Inferior parietal cortex (tissue), 1 donor: Measurements from ENCODE around the gene HLA-DMA.

Experiments used
- DNase-seq: peaks from one replicate; pipeline ENCODE4 v3.0.0-alpha.2; 2016; ENCODE audit errors: extremely low spot score

HLA-DMA gene

DNA sequence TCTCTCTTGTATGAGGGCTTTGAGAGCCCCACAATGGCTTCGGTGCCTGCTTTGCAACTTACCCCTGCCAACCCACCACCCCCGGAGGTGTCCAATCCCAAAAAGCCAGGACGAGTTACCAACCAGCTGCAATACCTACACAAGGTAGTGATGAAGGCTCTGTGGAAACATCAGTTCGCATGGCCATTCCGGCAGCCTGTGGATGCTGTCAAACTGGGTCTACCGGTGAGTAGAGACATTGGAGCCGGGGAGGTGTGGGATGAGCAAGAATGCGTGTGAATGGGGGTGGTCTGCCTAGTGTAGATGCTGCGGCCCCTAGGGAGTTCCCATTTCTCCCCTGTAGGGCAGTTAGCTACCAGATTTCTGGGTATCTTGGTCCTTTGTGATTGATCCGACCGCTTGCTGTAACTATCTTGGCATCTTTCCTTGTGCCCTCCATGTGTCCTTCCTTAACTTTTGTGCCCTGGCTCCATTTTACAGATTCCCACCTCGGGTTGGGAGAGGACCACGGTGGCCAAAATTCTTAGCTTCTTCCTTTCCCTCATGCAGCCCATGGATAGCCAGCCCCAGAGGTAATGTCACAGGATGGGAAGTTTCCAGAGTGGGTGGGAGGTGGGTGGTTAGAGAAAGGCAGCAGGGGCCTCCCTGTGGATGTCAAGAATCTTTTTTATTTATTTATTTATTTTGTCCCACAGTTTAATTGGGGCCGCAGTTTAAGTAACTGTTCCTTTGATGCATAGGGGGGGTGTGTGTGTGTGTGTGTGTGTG, 21.8 kb upstream of the HLA-DMA start:
- DNase-seq: no peak

DNA sequence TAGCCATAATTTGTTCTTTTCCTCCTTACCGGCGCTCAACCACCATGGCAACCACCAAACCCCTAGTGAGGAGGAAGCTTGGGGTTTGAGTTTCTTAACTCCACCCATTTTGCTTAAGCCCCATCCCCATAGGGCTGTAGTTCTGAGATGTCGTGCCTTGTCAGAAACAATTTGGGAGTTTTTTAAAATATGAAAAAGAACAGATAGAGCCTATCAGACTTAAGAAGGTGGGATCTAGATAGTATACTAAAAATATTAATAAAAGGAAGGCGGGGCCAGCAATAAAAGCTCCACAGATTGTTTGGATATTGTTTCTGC, 21.1 kb upstream of the HLA-DMA start:
- DNase-seq: no peak

DNA sequence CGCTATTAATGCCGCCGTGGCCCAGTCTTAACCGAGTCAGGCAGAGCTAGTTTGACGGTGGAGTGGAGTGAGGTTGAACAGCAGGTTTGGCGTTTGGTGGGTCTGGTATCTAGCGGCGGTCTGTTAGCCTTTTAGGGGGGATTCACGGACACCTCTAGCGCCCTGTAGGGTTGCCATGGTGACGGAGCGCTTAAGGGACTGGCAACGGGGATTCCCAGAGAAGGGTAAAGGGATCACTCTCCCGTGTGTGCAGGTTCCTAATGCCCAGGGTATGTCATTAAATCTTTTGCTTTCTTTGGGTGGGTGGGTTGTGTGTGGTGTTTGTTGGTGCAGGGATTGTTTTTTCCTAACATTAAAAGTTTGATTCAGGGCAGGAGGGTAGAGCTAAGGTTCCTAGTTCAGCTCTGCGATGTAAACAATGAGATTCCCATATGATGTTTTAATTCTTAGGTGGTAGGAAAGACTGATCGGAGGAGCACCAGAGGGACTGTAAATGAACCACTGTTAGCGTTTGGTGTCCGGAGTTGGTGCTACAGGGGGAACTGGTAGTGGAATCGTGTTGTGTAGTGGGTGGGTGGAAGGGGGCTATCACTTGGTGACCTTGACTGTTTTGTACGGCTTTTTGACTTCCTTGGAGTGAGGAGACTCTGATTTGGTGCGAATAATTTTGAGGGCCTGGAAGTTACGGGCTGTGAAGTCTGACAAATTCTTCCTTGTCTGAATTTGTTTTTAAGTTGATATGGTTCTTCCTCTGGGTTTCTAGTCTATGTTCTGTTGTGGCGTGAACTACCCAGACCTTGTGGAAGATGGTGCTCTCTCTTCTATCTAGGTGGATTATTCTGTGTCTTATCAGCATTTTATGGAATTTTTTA, 20.5 kb upstream of the HLA-DMA start:
- DNase-seq: no peak

DNA sequence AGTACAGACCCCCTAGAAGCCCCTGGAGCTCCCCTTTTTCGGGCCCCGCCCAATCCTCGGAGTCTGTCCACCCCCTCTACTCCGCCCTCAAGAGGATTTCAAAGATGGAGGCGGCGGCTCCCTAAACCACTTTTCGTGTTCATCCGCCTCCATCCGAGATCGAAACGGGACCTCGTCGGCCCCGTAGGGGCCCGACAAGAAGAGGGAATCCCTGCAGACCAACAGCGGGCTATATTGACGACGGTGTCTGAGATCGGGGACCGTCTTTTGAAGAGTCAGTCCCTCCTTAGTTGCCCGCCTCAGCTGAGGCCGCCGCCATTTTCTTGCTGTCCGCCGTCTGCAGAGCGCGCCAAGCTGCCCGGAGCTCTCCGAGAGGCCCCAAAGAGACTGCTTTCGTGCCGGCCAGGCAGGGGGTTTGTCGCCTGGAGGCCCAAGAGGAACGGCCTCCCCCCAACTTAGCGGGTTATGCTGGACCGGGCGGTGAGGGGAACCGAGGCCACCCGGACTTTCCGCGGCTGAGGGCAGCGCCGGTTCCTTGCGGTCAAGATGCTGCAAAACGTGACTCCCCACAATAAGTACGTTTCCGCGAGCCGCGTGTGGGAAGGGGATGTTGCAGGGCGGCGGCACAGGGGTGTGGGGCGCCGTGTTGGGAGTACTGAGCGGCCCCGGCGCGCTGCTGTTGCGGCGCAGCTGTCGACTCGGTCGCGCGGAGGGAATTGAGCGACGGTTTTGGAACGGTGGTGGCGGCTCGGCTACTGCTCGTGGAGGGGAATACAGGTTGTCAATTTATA, 19.7 kb upstream of the HLA-DMA start:
- DNase-seq: no peak

DNA sequence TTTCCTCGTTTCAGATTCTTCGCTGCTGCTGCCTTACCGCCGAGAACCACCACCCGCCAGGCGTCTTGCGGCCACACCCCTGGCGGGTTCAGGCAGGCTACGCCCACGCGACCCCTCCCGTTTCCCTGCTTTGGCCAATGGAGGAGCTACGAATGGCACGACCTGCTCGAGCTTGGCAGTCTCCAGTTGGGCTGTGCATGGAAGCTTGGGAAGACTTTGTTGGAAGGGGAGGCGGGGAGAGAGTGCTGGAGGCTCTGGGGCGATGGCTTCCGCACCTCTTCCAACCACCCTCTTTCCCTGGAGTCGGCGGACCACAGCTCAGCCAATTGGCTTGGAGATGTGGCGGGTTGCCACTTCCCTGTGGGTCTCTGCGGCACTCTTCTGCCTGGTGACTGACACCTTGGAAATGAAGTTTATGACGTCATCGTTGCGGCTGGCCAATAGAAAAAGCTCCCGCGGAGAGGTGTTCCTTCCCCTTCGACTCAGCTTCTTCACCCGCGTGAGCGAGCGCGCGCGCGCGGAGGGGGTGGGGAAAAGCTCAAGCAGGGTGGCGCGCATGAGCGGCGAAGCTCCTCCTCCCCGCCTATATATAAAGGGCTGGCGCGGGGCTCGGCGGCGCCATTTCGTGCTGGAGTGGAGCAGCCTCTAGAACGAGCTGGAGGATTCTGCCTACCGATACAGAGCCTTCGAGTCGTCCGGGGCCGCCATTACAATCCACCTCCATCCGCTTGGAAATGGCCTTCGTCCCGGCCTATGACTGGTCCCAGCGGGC, 18.9 kb upstream of the HLA-DMA start:
- peak; percentile 100 for DNase-seq

DNA sequence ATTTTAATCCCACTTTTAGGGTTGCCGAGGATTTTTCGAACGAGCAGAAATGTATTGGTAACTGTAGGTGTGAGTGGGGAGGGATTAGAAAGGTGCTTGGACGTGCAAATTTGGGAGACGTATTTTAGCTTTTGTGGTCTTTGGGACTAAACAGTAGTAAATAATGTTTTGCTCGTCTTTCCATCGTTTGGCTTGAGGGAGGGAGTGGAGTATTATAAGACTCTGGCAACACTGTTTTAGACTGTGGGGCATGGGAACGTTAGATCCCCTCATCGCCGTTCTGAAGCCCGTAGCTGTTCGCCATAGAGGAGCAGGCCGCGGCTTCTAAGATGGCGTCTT, 18.3 kb upstream of the HLA-DMA start:
- DNase-seq: no peak

DNA sequence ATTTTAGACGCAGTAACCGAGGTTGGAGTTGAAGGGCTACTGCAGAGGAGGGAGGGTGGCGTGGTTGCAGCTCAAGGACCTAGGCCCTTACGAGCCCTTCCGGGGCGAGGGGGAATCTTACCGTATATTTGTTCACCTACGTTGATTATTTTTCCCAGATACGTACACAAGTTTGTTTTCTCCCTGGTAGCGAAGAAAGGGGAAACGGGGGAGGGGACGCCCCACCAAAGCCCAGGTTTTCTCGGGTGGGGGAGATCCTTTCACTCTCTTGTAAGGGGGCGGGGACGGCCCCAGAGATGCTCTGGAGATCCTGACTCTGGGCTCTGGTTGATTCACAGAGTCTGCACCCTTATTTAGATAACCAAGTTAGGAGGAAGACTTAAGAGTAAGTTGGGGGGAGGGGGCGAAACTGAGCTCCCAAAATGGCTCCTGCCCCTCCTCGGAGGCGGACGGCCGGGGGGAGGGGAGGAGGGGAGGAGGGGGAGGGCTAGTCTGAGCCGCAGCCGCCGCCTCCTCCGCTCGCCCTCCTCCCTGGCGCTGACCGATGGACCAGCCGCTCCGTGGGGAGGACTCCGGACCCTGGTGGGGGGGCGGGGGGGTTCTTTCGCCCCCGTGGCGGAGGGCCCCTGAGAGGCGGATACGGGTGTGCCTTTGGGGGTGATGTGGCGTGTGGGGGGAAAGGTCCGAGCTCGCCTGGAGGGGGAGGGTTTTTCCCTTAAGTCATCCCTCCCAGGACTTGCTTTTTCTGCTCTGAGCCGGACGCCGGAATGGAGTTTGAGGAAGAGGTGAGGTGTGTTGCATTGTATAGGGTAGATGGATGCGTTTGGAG, 17.7 kb upstream of the HLA-DMA start:
- peak; percentile 73 for DNase-seq

DNA sequence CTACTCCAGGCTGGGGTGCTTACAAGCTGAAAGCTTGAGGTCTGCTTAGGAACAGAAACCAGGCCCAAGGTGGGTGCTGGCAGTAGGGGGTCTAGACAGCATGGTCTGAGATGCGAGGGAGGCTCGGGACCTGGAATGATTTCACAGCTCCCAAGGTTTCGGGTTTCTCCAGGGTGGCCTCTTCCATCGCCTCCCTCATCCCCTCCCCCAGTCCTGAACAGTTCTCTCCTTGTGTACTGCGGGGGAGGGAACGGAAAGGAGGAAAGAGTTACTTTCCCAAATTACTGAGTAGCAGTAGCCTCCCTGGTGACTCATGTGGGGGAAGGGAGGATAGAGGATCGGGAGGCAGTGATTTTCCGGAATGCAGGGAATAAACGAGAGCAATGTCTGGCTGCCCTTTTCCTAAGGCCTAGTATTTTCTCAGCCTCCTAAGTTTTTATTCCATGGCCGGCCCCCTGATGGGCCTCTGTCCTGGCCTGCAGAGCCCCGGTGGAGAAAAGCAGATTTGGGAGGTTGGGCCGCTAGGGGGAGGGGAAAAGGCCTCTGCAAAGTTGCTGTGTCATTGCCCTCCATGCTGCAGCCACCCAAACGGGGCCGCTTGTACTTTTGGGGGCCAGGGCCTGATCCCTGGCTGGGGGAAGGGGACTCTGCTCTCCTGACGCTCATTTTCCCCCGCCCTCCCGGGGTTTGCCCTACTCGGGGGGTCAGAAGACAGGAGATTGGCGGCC, 17.0 kb upstream of the HLA-DMA start:
- DNase-seq: peak; percentile 83

DNA sequence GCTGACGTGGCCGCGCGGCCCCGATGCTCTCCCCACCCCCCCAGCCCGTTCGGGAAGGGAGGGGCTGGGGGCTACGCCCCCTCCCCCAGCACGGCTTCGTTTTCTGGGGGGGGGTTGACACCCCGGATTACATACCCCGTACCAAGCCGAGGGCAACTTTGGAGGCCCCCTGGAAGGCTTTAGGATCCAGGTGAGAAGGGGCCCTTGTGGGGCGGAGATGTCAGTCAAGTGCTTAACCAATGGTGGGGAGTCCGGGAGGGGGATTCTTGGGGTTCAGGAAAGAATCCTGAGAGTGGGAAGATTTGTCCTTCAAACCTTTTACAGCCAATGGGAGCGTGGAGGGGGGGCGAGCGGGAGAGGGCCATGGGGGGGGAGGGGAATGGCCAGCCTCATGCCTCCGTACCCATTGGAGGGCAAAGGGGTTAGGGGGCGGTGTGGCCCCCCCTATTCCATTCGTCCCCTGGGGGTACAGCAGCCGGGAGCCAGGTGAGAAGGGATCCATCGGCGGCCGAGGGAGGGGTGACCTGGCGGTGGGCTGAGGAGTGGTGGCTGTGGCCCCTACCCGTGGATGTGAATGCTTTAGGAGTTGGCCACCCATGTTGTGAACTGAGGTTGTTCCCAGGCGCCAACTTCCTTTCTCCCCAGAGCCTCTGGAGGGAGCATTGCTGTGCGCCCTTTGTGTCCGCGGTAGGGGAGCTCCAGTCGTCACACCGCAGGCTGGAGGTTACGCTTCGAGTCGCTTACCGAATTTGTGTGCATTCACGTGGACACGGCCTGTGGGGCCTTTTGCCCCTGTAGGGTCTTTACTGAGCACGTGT, 16.2 kb upstream of the HLA-DMA start:
- peak; percentile 55 for DNase-seq

DNA sequence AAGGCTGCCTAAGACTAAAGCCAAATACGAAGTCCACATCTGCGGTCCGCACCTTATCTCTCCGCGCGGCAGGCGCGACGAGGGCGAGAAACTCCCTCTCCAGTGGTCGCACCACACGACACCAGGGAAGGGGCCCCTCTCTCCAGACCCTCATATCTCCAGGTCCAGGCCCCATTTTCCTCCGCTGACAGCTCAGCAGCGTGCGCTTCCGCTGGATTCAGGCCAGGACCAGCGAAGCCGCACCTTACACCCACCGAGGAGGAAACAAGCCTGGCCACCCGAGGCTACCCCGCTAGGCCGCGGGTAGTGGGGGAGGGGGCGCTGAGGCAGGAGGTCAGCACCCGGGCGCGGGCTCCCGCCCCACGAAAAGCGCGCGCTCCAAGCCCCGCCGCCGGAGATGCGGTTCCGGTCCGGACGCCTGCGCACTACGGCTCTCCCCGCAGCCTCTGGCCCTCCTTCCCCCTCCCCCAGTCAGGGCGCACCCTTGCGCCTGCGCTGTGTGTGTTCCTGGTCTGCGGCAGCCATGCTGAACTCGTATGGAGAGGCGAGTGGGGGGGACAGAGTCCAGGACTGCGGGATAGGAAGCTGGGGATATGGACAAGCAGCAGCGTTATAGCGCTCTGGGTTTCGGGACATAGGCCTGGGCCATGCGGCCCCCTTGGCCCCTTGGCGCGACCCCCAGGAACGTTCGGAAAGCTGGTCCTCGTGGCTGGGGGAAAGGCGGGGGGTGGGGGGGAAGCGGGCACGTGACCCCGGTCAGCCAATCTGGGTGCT, 15.4 kb upstream of the HLA-DMA start, which contains the start of gene BRD2:
TSS of gene BRD2 (plus strand) at position 502 of the 774 bp plus-strand sequence. CDS start 4,305 bp downstream, outside the sequence.
- peak; percentile 99 for DNase-seq

DNA sequence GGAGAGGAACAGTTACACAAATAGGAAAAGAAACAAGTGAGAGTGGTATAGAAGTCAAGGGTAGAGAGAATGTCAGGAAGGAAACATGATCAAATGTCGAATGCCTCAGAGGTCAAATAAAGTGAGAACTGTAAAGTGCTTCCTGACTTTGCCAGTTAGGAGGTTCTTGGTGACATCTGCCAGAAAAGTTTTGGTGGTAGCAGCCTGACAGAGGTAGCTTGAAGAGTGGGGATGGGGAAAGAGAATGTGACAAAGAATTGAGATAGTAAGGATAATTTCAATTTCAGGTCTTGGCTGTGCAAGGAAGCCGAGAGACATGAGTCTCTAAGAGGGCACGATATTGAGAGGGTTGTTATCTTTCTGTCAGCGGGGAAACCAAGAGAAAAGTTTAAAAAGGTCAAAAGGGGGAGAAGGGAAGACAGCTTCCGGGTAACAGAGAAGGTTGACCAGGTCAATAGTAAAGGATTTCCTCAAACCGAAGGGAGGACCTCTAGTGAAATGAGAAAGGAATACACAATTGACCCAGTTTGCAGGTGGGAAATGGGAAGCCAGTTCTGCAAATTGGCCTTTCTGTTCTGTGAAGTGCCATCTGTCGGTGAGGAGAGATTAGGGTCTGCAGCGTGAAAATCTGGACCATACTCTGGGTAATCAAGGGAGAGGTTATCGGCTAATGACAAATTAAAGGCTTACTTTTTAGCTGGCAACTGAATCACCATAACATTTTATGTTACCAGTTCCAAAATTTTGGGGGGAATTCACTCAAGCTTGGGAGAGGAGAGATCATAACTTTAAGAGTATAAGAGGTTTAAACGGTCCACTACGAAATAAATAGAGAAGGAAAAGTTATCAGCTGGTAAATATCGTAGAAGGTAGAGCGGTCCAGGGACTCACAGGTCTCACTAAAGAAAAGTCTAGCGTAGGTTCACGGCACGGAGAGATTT, 14.5 kb upstream of the HLA-DMA start:
- DNase-seq: peak; percentile 71

DNA sequence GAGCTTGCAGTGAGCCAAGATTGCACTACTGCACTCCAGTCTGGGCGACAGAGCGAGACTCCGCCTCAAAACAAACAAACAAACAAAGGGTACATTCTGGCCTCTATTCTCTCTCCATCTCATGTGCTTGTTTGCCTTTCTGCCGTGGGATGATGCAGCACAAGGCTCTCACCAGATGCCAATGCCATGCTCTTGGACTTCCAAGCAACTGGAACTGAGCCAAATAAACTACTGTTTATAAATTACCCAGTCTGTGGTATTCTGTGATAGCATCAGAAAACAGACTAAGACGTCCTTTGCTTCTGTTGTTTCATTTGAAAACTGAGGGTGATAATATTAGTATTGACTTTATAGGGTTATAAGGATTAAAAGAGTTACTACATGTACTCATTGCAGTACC, 11.9 kb upstream of the HLA-DMA start:
- no peak for DNase-seq

DNA sequence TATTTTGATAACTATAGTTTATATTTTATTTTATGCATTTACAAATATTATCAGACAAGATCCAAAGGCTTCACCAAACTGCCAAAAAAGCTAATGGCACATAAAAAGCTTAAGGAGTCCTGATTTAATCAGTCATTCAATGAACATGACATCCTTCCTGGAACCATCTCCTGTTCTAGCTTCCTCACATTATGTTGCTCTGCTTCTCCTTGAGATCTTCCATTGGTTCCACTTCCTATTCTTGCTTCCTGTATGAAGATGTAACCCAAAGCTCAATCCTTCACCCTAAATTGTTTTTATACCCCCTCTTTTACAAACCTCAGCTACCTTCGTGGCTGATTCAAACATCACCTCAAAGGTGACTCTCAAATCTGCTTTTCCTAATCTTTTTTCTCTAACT, 11.0 kb upstream of the HLA-DMA start:
- no peak for DNase-seq

DNA sequence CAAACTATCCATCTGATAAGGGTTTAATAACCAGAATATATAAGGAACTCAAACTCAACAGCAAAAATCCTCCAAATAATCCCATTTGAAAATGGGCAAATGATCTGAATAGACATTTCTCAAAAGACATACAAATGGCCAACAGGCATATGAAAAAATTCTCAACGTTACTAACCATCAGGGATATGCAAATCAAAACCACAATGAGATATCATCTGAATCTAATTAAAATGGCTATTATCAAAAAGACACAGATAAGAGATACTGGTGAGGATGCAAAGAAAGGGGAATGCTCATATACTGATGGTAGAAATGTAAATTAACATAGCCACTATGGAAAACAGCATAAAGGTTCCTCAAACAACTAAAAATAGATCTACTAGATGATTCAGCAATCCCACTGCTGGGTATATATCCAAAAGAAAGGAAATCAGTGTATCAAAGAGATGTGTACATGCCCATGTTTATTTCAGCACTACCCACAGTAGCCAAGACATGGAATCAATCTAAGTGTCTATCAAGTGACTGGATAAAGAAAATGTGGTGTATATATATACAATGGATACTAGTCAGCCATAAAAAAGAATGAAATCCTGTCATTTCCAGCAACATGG, 9.4 kb upstream of the HLA-DMA start:
- no peak for DNase-seq

DNA sequence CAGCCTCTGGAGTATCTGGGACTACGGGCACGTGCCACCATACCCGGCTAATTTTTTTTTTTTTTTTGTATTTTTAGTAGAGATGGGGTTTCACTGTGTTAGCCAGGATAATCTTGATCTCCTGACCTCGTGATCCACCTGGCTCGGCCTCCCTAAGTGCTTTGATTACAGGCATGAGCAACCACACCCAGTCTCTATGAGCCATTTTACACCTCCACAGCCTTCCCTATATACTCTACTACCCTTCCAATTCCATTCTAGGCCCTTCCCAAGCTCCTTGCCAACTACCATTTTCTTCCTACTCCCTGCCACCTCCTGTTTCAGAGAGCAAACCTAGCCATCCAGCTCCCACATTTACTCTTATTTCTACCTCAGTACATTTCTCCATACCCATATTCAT, 7.7 kb upstream of the HLA-DMA start:
- DNase-seq: no peak

DNA sequence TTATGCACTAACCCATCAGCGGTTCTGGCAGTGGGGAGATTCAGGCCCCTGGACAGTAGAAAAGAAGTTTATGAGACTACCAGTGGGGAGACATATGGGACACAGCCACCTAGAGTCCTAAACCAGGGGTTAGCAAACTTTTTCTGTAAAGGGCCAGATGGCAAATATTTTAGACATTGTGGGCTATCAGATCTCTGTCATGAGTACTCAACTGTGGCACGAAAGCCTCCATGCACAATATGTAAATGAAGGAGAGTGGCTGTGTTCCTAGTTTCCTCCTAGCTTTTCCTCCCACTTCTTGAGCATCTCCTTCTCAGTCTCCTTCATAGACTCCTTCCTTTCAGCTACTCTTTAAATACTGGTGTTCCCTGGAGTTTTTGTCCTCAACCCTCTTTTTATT, 3.3 kb upstream of the HLA-DMA start:
- DNase-seq: no peak
